ENCODE results near the gene SPATA3.

Gene SPATA3

DNA sequence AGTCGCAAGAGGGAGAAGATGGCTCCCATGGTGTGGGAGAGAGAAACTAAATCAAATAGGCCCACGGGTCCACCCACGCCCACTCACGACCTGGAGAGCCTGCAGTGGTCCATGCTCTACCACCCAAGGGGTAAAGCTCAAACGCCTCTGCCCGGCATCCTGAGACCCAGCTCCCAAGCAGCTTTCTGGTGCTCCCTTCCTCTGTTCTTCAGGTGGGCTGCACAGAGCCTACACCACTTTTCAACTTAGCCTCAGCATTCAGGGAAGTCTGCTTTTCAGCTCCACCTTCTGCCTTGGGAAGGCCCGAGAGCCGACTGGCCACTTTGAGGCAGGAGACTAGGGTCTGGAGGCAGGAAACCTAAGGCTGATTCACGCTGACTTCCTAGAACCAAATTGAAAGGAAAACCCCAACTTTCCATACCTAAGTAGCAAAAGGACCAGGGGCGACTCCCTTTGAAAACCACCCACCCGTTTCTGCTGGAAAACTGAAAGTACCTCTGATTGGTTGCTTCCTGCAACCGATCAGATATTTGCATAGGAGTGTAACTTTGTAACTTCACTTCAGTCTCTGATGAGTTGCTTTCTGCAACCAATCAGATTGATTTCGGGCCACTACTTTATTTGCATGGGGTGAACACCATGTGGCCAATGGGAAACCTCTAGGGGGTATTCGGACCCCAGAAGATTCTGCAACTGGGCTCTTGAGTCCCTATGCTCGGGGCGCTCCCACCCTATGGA lies 26.8 kb upstream of the SPATA3 start:
- no peak for DNase-seq

DNA sequence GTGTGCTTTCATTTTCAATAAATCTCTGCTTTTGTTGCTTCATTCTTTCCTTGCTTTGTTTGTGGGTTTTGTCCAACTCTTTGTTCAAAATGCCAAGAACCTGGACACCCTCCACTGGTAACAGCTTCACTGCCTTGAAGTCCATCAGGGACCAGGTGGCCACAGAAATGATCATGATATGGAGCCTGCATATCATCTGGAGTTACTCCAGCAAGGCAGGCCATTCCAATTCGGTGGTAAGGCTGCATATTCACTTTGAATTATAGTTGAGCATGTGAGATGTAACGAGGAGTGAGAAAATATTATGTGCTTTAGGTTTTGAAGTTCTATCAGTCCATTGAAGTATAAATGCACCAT lies 26.3 kb upstream of the SPATA3 start:
- no peak for DNase-seq

DNA sequence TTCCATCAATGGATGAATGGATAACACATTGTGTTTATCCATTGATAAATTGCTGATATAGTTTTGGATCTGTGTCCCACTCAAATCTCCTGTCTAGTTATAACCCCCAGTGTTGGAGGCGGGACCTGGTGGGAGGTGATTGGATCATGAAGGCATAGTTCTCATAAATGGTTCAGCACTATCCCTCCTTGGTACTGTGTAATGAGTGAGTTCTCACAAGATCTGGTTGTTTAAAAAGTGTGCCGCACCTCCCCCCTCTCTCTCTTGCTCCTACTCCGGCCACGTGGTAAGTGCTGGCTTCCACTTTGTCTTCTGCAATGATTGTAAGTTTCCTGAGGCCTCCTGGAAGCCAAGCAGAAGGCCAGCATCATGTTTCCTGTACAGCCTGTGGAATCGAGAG lies 23.9 kb upstream of the SPATA3 start:
- DNase-seq = no peak

DNA sequence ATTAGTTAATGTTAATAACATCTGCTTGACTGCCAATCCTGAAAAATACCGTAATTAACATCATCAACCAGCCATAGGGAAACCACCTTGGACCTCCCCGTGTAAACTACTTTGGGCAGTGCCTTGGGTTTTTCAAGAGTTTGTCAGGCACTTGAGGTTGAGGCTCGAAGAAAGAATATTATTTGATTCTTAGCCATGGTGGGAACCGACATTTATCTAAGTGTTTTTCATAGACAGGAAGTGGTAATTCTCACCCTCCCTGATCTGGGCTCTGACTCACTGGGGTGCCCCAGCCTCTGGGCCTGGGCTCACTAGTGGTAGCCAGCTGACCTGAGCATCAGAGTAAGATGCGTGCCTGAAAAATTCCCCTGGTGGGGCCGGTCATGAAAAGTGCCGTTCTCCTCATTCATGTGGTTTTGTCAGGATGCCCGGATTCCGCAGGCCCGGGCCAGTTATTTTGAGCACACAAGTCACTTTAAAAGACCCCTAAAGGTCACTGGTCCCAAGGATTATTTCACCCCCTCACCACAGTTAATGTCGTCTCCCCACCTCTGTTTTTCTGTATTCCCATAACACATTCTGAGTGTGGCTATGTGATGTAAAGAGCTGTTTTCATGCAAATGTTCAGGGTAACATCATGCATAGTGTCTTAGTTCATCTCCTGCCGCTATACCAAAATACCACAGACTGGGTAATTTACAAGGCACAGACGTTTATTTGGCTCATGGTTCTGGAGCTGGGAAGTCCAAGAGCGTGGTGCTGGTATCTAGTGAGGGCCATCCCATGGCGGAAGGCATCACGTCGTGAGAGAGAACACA lies 21.6 kb upstream of the SPATA3 start:
- DNase-seq = no peak

DNA sequence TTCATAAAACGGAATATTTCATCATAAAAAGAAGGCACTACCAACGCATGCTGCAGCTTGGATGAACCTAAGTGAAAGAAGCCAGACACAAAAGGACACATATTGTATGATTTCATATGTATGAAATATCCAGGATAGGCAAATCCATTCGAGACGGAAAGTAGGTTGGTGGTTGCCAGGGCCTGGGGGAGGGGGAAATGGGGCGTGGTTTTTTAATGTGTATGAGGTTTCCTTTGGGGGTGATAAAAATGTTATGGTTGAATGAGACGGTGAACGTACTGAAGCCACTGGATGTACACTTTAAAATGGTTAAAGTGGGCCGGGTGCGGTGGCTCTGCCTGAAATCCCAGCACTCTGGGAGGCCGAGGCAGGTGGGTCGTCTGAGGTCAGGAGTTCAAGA lies 20.0 kb upstream of the SPATA3 start:
- DNase-seq = no peak

DNA sequence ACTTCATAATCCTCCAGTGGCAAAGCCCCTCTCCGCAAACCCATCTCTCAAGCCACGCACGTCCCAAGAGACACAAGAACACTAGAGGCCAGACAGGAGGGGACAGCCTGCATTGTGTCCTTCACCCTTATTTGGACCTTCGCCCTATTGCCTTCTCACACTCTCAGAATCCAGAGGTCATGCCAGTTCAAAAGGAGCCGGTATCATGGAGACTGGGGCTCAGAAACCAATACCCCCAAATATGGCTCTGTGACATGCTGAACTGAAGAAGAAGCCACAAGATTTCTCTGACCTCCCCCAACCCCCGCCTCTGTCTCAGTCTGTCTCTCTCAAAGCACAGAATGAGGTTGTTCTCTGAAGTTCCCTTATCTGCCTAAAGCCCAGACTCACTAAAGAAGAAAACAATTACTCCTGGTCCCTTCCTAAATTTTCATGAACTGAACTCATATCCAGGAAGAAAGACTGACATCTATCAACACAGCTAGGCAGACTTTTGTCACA lies 19.2 kb upstream of the SPATA3 start:
- no peak for DNase-seq

DNA sequence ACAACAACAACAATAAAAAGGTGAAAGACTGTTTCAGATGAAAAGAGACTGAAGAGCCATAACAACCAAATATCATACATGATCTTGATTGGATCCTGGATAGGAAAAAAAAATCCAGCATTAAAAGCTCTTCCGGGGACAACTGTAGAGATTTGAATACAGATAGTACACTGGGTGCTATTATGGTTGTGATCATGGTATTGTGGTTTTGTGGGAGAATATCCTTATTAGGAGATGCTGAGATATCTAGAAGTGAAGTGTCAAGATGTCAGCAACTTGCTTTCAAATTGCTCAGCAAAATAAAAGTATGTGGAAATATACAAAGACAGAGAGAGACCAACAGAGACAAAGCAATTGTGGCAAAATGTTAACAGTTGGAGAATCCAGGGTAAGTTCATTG lies 15.5 kb upstream of the SPATA3 start:
- no peak for DNase-seq

DNA sequence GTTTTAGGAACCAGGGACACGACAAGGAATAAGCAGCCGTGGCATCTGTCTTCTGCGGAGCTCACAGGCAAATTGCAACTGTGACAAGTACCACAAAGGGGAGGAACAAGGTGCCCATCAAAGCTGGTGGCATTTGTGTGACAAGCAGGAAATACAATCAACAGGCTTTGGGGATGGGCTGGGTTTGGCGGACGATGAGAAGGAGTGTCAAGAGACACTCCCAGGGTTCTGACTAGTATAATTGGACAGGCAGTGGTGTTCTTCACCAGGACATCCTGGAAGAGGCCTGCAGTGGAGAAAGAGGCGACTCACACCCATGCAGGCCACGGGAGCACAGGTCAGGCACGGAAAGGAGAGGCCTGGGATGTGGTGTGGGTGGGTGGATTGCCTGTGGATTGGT lies 14.2 kb upstream of the SPATA3 start:
- DNase-seq = no peak

DNA sequence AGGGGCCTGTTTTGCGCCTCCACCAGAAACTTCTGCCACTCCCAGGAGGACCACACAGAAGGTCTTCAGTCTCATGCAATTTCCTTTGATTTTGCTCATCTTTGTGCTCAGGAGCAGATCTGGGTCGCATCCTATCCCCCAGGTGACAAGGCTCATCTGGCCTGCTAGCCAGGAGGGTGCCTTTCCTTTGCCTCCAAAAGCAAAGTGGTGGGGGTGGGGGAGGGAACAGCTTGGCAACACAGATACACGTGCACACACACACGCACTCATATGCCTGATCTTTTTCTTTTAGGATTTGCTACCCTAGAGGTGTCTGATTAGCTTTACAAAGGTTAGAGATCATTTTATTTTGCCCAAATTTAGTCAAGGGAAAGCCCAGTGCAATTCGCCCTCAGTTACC lies 13.8 kb upstream of the SPATA3 start:
- no peak for DNase-seq

DNA sequence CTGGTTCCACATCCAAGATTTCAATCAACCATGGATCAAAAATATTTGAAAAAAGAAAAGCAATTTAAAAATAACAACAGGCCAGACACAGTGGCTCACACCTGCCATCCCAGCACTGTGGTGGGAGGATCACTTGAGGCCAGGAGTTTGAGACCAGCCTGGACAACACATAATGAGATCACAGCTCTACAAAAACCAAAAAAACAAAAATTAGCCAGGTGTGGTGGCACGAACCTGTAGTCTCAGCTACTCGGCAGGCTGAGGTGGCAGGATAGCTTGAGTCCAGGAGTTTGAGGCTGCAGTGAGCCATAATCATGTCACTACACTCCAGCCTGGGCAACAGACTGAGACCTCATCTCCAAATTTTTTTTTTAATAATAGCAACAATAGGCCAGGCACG lies 13.4 kb upstream of the SPATA3 start:
- no peak for DNase-seq

DNA sequence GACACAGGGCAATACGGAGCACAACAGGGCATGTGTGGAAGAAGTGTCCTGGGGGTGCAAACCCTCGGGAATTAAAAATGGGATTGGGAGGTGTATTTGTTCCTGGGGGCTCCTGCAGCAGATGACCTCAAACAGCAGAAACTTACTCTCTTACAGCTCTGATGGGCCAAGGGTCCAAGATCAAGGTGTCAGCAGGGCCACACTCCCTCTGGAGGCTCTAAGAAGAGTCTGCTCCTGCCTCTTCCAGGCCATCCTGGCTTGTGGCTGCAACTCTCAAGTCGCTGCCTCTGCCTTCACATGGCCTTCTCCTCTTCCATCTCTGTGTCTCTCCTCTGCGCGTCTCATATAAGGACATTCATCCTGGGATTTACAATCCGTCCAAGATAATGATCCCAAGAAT lies 12.4 kb upstream of the SPATA3 start:
- no peak for DNase-seq

DNA sequence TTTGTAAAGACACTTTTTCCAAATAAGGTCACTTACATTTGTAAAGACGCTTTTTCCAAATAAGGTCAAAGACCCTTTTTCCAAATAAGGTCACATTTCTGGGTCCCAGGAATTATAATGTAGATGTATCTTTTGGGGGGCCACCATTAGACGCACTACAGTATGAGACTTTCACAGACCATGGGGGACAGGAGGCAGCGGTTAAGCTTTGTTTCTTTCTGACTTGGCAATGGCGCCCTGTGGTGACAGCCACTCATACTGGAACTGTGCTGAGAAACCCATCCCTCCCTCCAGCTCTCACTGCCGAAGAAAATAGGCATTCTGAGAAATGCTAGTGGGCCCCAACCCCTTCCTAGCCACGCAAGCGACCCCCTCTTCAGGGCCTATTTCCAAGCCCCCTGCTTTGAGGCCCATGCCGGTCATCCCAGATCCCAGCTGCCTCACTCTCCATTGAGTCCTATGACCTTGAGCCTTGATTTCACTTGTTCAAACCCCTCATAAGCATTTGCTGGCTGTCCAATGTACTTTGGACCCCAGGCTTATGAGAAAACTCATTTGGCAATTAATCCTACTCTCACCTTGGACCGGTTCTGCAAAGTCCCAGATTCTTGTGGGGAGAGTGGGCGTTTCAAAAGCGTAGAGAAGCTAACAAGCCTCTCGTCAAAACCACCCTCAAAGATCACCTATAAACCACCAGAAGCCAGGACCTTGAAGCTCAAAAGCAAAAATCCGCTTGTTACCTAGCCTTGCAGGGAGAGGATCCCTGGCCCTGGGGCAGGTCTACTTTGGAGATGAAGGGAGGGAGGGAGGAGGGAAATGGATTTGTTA lies 11.3 kb upstream of the SPATA3 start:
- DNase-seq = no peak

DNA sequence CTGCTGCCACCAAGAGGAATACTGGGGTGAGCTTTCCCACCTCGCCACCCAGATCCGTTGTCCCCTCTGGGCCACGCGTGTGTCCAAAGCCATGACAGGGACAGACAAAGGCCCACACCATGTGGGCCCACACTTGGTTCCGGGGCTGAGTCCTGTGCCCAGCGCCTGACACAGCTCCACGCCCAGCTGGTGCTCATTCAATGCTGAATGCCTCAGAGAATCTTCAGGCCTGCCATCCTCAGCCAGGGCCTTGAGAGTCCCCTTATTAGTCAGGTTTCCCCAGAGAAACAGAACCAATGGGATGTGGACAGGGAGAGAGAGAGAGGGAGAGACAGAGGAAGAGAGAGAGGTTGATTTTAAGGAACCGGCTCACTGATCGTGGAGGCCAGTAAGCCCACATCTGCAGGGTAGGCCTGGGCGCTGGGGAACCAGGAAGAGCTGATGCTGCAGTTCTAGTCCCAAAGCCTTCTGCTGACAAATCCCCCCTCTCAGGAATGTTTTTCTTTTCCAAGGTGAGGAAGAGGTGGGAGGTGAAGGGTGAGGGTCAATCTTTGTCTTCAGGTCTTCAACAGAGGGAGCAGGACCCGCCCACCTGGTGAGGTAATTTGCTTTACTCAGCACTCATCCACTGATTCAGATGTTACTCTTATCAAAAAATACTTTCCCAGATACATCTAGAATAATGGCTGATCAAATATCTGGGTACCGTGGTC lies 10.2 kb upstream of the SPATA3 start:
- no peak for DNase-seq

DNA sequence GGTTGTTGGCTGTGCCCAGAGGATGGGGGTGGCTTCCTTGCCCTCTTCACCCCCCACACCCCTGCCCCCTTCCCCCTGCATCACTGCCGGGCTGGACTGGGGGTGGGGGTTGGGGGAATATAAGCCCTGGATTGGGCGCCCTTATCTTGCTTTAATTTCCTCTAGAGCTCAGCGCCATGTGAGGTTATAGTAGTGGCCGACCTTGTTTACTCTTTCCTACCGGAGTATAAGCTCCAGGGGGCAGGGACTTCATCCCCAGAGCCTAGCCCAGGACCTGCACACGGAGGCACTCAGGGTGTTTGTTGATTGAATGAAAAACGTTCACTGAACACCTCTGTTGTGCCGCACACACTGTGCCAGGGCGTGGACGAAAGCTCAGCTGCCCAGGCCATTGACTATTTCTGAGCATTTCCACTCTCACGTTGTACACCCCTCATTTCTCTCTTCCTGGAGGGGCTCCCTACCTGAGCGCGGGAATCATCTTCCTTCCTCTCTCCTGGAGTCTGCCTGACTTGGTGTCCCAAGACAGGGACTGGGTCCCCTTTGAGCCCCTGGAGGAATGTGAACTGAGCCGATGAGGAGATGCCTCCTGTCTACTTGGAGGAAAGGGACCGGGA lies 9.3 kb upstream of the SPATA3 start:
- DNase-seq = no peak

DNA sequence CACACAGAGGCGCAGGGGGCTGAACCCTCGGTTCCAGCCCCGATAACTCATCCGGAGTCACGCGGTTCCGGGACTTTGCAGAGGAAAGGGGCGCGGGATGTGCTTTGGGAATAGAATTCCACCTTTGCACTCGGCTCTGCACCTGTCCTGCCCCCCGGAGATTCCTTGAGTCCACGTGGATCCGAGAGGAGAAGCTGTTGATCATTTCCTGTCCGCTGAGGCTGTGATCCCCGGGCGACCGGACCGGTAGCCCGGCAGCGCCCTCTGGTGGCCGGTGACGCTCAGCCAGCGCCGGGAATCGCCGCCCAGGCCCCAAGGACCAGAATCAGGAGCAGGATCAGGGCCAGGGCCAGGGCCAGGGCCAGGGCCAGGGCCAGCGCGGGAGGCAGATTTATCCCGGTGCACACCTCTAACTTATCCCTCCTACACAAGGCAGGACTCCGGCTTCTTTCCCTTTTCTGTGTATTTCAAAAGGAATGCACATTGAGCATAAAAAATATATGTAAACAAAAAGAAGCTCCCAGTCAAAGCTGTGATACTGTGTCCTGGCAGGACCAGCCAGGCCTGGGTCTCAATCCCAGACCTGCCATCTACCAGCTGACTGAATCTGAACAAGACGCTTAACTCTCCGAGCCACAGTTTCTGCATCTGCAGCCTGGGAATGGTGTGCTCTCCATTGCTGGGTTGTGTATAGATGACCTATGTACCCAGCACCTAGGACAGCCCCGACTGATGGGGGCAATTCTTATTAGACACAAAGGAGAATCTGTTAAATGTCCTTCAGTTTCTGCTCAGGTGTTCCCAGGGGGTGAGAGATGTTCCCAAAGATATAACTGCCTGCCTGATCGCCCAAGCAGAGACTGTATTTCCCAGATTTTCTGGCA lies 8.5 kb upstream of the SPATA3 start:
- no peak for DNase-seq

DNA sequence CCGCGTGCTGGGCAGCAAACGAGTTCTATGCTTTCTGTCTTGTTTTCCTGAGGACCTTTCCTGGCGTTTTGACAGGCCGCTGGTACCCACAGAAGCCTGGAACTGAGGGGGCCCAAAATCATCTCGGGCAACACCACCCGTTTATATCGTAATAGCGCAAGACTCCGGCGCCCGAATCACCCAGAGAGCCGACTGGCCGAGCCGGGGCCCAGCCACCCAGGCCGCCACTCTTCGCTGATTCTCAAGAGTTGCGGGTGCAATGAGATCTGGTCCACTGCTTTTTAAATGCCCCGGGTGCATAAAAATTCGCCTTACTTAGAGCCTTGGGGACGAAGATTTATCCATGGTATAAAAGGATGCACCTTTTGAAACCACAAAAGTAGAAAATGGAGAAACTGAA lies 6.2 kb upstream of the SPATA3 start:
- DNase-seq = no peak

DNA sequence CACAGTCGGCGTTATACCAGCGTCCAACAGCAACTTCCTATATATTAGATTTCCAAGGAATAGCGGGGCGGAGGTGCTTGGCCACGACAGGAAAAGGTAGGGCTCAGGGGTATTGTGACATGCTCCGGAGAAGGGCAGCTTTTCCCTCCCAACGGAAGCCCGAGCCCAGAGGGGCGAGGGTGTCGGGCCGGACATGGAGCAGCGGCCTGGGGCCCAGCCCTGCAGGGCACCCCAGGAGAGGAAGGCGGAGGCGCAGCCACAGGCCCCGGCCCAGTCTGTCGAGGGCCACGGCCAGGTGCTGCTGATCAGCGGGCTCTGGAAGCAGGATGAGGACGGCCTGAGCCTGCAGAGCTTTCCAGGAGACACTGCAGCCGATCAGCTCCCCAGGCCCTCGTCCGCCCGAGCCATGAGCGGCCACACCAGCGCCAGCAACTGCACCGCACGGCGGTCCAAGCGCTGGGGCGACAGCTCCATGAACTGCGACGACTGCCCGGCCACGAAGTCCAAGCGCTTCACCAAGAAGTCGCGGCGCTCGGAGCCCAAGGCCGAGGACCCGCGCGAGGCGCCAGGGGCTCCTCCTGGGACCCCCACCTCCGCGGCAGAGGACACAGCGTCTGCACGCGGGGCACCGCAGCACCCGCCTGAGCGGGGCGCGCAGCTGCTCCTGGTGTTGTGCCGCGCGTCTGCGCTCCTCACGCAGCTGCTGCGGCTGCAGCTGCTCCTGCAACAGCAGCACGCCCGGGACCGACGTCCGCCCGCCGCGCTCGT lies 5.6 kb upstream of the SPATA3 start:
- DNase-seq = no peak

DNA sequence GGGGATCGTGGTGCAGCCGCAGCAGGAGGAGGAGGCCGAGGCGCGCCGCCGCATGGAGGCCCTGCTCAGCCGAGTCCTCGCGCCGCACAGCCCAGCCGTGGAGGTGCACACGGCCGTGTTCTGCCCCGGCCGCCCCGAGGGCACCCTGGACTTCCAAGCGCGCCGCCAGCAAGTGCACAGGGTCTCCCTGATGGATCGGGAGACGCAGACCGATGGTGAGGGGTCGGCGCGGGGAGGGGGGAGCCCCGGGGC lies 5.1 kb upstream of the SPATA3 start:
- DNase-seq = no peak

DNA sequence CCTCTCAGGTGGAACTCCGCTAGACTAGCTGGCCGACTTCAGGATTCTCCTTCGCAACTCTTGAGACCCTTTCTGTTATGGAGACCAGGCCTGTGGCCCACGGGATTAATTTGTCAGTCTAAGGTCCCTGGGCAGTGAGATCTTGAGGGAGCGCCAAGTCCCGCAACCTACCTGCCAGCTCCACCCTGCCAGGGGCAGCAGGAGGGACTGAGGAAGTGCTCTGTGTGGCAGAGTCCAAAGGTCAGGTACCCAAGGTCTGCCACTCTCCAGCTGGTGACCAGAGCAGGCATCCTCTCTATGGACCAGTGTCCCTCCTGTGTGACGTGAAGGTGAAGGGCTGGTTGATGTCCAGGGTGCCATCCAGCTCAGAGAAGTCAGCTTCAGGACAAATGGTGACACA lies 4.3 kb upstream of the SPATA3 start:
- DNase-seq = no peak

DNA sequence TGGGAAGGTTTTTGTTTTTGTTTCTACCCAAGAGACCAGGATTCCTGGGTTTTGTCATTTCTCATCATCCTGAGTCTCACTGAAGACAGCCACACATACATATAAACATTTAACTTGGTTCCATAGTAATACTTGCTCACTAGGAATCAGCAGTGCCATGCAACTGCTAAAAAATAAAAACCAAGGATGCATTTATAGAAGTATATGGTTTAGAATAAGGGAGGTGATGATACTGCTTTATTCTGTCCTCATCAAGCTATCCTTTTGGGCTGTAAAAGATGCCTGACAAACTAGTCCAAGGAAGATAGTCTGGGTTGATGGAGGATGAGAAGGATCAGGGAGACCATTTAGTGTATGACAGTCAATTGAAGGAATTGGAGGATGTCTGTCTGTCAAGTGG lies 740 bp downstream of the SPATA3 start:
- no peak for DNase-seq

DNA sequence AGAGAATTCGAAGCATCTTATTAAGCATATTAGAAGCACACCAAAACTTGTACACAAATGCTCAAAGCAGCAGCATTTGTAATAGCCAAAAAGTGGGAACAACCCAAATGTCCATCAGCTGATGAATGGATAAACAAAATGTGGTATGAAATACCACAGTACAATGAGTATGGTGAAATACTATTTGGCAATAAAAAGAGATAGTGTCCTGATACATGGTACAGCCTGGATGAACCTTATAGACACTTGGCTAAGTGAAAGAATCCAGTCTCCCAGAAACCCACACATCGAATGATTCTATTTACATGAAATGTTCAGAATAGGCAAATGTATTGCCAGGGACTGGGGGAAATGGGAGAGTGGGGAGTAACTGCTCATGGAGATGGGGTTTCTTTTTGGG lies 3.0 kb downstream of the SPATA3 start:
- no peak for DNase-seq
